ENCODE measurements around the gene AGPAT1.

The AGPAT1 gene

GRCh38 chr6:32127717-32128592 is 47.9 kb downstream of the AGPAT1 start, which contains the start of gene ATF6B:
ATF6B (minus strand) TSS chr6:32128246; CDS start chr6:32128207, 39 bp downstream.
- peak within 1 kb of the TSS; percentile 93 for H3K4me3 ChIP-seq (ENCODE audit: control insufficient read depth, low read depth, low read length)
- peak; percentile 99 for DNase-seq (ENCODE audit: low read depth)
- no peak for TF ChIP-seq CTCF (IDR thresholded peaks at IDR 0.05; ENCODE audit: control insufficient read depth, insufficient read depth, low read depth, low read length, missing control alignments)

- no peak for DNase-seq (ENCODE audit: low read depth)
- peak overlapping the region; percentile 93 for H3K4me3 ChIP-seq (ENCODE audit: control insufficient read depth, low read depth, low read length)
- TF ChIP-seq CTCF (IDR thresholded peaks at IDR 0.05; ENCODE audit: control insufficient read depth, insufficient read depth, low read depth, low read length, missing control alignments) = no peak
These were observed 48.5 kb downstream of the AGPAT1 start for GRCh38 chr6:32127409-32127716.

GRCh38 chr6:32126880-32127279 is 49.0 kb downstream of the AGPAT1 start:
- DNase-seq (ENCODE audit: low read depth) = no peak
- no peak for TF ChIP-seq CTCF (IDR thresholded peaks at IDR 0.05; ENCODE audit: control insufficient read depth, insufficient read depth, low read depth, low read length, missing control alignments)
- H3K4me3 ChIP-seq (ENCODE audit: control insufficient read depth, low read depth, low read length) = peak overlapping the region; percentile 93

- no peak for TF ChIP-seq CTCF (IDR thresholded peaks at IDR 0.05; ENCODE audit: control insufficient read depth, insufficient read depth, low read depth, low read length, missing control alignments)
- no peak overlapping the region for H3K4me3 ChIP-seq (ENCODE audit: control insufficient read depth, low read depth, low read length)
- no peak for DNase-seq (ENCODE audit: low read depth)
These were observed 52.2 kb downstream of the AGPAT1 start for GRCh38 chr6:32123681-32124080.

GRCh38 chr6:32120573-32121059 is 55.3 kb downstream of the AGPAT1 start:
- no peak overlapping the region for H3K4me3 ChIP-seq (ENCODE audit: control insufficient read depth, low read depth, low read length)
- TF ChIP-seq CTCF (IDR thresholded peaks at IDR 0.05; ENCODE audit: control insufficient read depth, insufficient read depth, low read depth, low read length, missing control alignments) = no peak
- DNase-seq (ENCODE audit: low read depth) = no peak

GRCh38 chr6:32118782-32119628 is 56.9 kb downstream of the AGPAT1 start:
- peak; percentile 98 for TF ChIP-seq CTCF (IDR thresholded peaks at IDR 0.05; ENCODE audit: control insufficient read depth, insufficient read depth, low read depth, low read length, missing control alignments)
- H3K4me3 ChIP-seq (ENCODE audit: control insufficient read depth, low read depth, low read length) = no peak overlapping the region
- DNase-seq (ENCODE audit: low read depth) = peak; percentile 45
